OCI-LY3 (cell line): ENCODE measurements around the gene RHPN2.
"Not testable (repeated sequence)": the region's sequence is repeated elsewhere in the genome, so short reads cannot be mapped to it uniquely, and the experiment has no call there.

Experiments used
- H2AFZ ChIP-seq: fragments of 200-600, 300-600 bp; shearing (Covaris generic); 2 replicates; pipeline ENCODE4 v1.6.0; 2014; ENCODE audit warnings: antibody characterized with exemption, low read depth, low read length
- H3K27ac ChIP-seq: fragments of 200-600, 300-600 bp; sonication (generic); 2 replicates; pipeline ENCODE4 v1.5.1; 2014; ENCODE audit warnings: mild to moderate bottlenecking, low read length, moderate library complexity, mixed read lengths
- H3K27me3 ChIP-seq: fragments of 200-600, 300-600 bp; sonication (generic); 2 replicates; pipeline ENCODE4 v1.6.1; 2014; ENCODE audit warnings: low read depth, low read length, mixed read lengths
- H3K36me3 ChIP-seq: fragments of 200-600, 300-600 bp; sonication (generic); replicated peaks from 2 replicates; pipeline ENCODE3; 2014; ENCODE audit warnings: low read depth, low read length, mixed read lengths
- H3K4me1 ChIP-seq: fragments of 300-600, 200-600 bp; sonication (generic); 2 replicates; pipeline ENCODE4 v1.6.1; 2014; ENCODE audit warnings: low read length, mixed read lengths
- H3K4me2 ChIP-seq: fragments of 200-600, 300-600 bp; sonication (generic); 2 replicates; pipeline ENCODE4 v1.6.1; 2014; ENCODE audit warnings: low read length, mixed read lengths
- H3K4me3 ChIP-seq: fragments of 300-600, 200-600 bp; sonication (generic); 2 replicates; pipeline ENCODE4 v1.5.1; 2014; ENCODE audit warnings: antibody characterized with exemption, mild to moderate bottlenecking, low read length, moderate library complexity
- H3K79me2 ChIP-seq: fragments of 300-600, 200-600 bp; shearing (Covaris generic); 2 replicates; pipeline ENCODE4 v1.6.1; 2014; ENCODE audit warnings: mild to moderate bottlenecking, low read length, mixed read lengths
- H3K9ac ChIP-seq: fragments of 300-600, 200-600 bp; shearing (Covaris generic); 2 replicates; pipeline ENCODE4 v1.6.0; 2014; ENCODE audit warnings: mild to moderate bottlenecking, low read length, moderate library complexity
- H3K9me3 ChIP-seq: fragments of 200-600, 300-600 bp; shearing (Covaris generic); 2 replicates; pipeline ENCODE4 v1.6.1; 2014; ENCODE audit warnings: low read length, mixed read lengths; ENCODE audit not compliant: insufficient read depth
- H4K20me1 ChIP-seq: fragments of 200-600, 300-600 bp; sonication (generic); 2 replicates; pipeline ENCODE4 v1.6.1; 2016; ENCODE audit warnings: low read length, mixed read lengths; ENCODE audit not compliant: insufficient read depth
- CTCF ChIP-seq: fragments of 200-600, 300-600 bp; sonication (generic); IDR thresholded peaks from 2 replicates; pipeline ENCODE4 v1.5.1; 2014; ENCODE audit warnings: antibody characterized with exemption, low read length, low read depth
- EZH2phosphoT487 ChIP-seq: fragments of 200-600 bp; shearing (Covaris generic); IDR thresholded peaks from 2 replicates; pipeline ENCODE4 v1.6.1; 2018; ENCODE audit warnings: antibody characterized with exemption, mixed run types, low read depth

RHPN2 gene

GRCh38 chr19:32969549-32969948, 95.1 kb downstream of the RHPN2 start:
- no peak for TF ChIP-seq CTCF
- TF ChIP-seq EZH2phosphoT487: no peak
- Histone ChIP-seq H3K4me2 (no peak overlapping the region), H3K27ac (no peak overlapping the region), H3K4me1 (peaks cover 3% of the 10 kb centered on the region; the same call in 1 of the 2 replicates), H3K36me3 (peaks cover 4% of the 10 kb centered on the region), H3K9ac (no peak overlapping the region), H3K9me3 (no peaks in the 10 kb centered on the region), H3K79me2 (peaks cover 22% of the 10 kb centered on the region), H2AFZ (no peak overlapping the region), H4K20me1 (no peaks in the 10 kb centered on the region), H3K27me3 (no peaks in the 10 kb centered on the region), H3K4me3 (no peak overlapping the region)

DNA sequence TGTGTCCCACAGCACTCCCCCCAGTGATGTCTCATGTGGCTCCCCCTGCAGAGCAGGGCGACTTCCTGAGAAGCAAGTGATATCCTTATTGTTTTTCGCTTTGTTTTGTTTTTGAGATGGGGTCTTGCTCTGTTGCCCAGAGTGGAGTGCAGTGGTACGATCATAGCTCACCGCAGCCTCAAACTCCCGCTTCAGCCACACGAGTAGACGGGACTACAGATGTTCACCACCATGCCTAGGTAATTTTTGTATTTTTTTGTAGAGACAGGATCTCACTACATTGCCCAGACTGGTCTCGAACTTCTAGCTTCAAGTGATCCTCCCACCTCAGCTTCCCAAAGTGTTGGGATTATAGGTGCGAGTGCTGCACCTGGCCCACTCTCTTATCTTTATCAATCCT, 97.9 kb downstream of the RHPN2 start:
- H3K4me1 ChIP-seq: peaks cover 3% of the 10 kb centered on the region; the same call in 1 of the 2 replicates
- no peak overlapping the region for H3K4me3 ChIP-seq
- no peaks in the 10 kb centered on the region for H3K9me3 ChIP-seq
- TF ChIP-seq CTCF (no peak), EZH2phosphoT487 (no peak)
- H3K79me2 ChIP-seq: peaks cover 22% of the 10 kb centered on the region
- no peak overlapping the region for H3K27ac ChIP-seq
- 0 out of 2 replicates have a peak, but pooled peaks cover 2% of the 10 kb centered on the region for H4K20me1 ChIP-seq
- no peaks in the 10 kb centered on the region for H3K27me3 ChIP-seq
- no peak overlapping the region for H2AFZ ChIP-seq
- no peak overlapping the region for H3K9ac ChIP-seq
- peaks cover 6% of the 10 kb centered on the region for H3K36me3 ChIP-seq
- H3K4me2 ChIP-seq: no peak overlapping the region

GRCh38 chr19:32945260-32945659, 119.4 kb downstream of the RHPN2 start:
- Histone ChIP-seq H3K27me3 (no peaks in the 10 kb centered on the region), H3K4me2 (no peak overlapping the region), H3K4me1 (no peaks in the 10 kb centered on the region), H3K36me3 (peaks cover 4% of the 10 kb centered on the region), H3K9me3 (no peaks in the 10 kb centered on the region), H4K20me1 (no peaks in the 10 kb centered on the region), H3K9ac (no peak overlapping the region), H3K27ac (no peak overlapping the region), H3K4me3 (no peak overlapping the region), H3K79me2 (no peaks in the 10 kb centered on the region), H2AFZ (no peak overlapping the region)
- TF ChIP-seq EZH2phosphoT487 (no peak), CTCF (no peak)

GRCh38 chr19:32941273-32941672, 123.4 kb downstream of the RHPN2 start:
- H3K27ac ChIP-seq, H3K79me2 ChIP-seq, H3K4me3 ChIP-seq, H3K27me3 ChIP-seq, H3K9ac ChIP-seq, H3K4me1 ChIP-seq, H4K20me1 ChIP-seq, H3K9me3 ChIP-seq, H3K36me3 ChIP-seq, H2AFZ ChIP-seq, H3K4me2 ChIP-seq: not testable (repeated sequence)

DNA sequence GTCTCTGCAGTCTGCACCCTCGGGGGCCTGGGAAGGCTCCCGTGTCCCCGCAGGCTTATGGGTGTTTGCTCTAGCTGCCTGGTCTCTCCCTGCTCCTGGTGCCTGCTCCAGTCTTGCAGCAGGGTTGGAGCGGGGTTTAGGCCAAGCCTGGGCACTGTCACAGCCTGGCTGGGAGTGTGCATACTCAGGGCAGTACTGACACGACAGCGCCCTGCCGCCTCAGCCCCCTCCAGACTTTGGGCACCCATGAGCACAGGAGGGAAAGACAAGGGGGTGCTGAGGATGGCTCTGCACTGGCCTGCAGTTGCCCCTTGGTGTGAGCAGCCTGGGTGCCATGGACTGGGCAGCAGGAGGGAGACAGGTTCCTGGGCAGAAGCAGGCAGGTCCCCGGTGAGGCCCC, 128.6 kb downstream of the RHPN2 start:
- H2AFZ ChIP-seq: no peak overlapping the region
- no peaks in the 10 kb centered on the region for H3K79me2 ChIP-seq
- no peaks in the 10 kb centered on the region for H3K4me1 ChIP-seq
- H3K36me3 ChIP-seq: no peaks in the 10 kb centered on the region
- H3K27ac ChIP-seq: no peak overlapping the region
- no peak overlapping the region for H3K9ac ChIP-seq
- H3K27me3 ChIP-seq: no peaks in the 10 kb centered on the region
- H3K4me3 ChIP-seq: no peak overlapping the region
- H4K20me1 ChIP-seq: no peaks in the 10 kb centered on the region
- no peaks in the 10 kb centered on the region for H3K9me3 ChIP-seq
- no peak overlapping the region for H3K4me2 ChIP-seq
- TF ChIP-seq CTCF (no peak), EZH2phosphoT487 (no peak)
